IPS-20b (cell line): ENCODE measurements around the gene MRPS2.

Experiments
- H3K27ac ChIP-seq: one replicate; pipeline ENCODE4 v1.5.1; 2013; ENCODE audit warnings: low read length
- H3K27me3 ChIP-seq: 2 replicates; pipeline ENCODE4 v1.6.1; 2013; ENCODE audit warnings: mild to moderate bottlenecking, low read length, inconsistent platforms; ENCODE audit not compliant: insufficient read depth
- H3K36me3 ChIP-seq: 2 replicates; pipeline ENCODE4 v1.6.1; 2013; ENCODE audit warnings: low read depth, mild to moderate bottlenecking, inconsistent platforms, low read length, moderate library complexity; ENCODE audit not compliant: insufficient read depth
- H3K4me1 ChIP-seq: 2 replicates; pipeline ENCODE4 v1.6.1; 2013; ENCODE audit warnings: mild to moderate bottlenecking, control low read depth, inconsistent platforms, low read length, moderate library complexity; ENCODE audit not compliant: insufficient read depth
- H3K4me3 ChIP-seq: 2 replicates; pipeline ENCODE4 v1.5.1; 2013; ENCODE audit warnings: mild to moderate bottlenecking, low read length, inconsistent platforms
- H3K9ac ChIP-seq: 2 replicates; pipeline ENCODE4 v1.6.1; 2013; ENCODE audit warnings: low read depth, mild to moderate bottlenecking, inconsistent platforms, low read length, moderate library complexity
- H3K9me3 ChIP-seq: 2 replicates; pipeline ENCODE4 v1.6.1; 2013; ENCODE audit warnings: mild to moderate bottlenecking, low read depth, low read length, inconsistent platforms; ENCODE audit not compliant: insufficient read depth

The MRPS2 gene

GRCh38 chr9:135471791-135472640 lies 28.5 kb upstream of the MRPS2 start:
- Histone ChIP-seq H3K36me3 (no peaks in the 10 kb centered on the region), H3K27ac (no peak overlapping the region), H3K27me3 (no peaks in the 10 kb centered on the region), H3K9me3 (no peaks in the 10 kb centered on the region), H3K4me3 (no peak overlapping the region; the same call in 1 of the 2 replicates), H3K9ac (no peak overlapping the region), H3K4me1 (peaks cover 4% of the 10 kb centered on the region; the same call in 1 of the 2 replicates)

- Histone ChIP-seq H3K27ac (no peak overlapping the region), H3K4me3 (no peak overlapping the region), H3K9ac (no peak overlapping the region), H3K4me1 (peaks cover 4% of the 10 kb centered on the region; the same call in 1 of the 2 replicates), H3K36me3 (no peaks in the 10 kb centered on the region), H3K27me3 (no peaks in the 10 kb centered on the region), H3K9me3 (no peaks in the 10 kb centered on the region)
Measured at GRCh38 chr9:135473972-135474543, 26.4 kb upstream of the MRPS2 start.

- no peak overlapping the region for H3K9ac ChIP-seq
- peaks cover 4% of the 10 kb centered on the region; the same call in 1 of the 2 replicates for H3K4me1 ChIP-seq
- H3K9me3 ChIP-seq: no peaks in the 10 kb centered on the region
- no peaks in the 10 kb centered on the region for H3K36me3 ChIP-seq
- no peak overlapping the region for H3K27ac ChIP-seq
- H3K4me3 ChIP-seq: no peak overlapping the region
- no peaks in the 10 kb centered on the region for H3K27me3 ChIP-seq
Measured at GRCh38 chr9:135474915-135475314, 25.6 kb upstream of the MRPS2 start.

- H3K9ac ChIP-seq: no peak overlapping the region
- no peak overlapping the region for H3K4me3 ChIP-seq
- no peaks in the 10 kb centered on the region for H3K9me3 ChIP-seq
- no peak overlapping the region for H3K27ac ChIP-seq
- peaks cover 6% of the 10 kb centered on the region; the same call in 1 of the 2 replicates for H3K4me1 ChIP-seq
- H3K27me3 ChIP-seq: no peaks in the 10 kb centered on the region
- no peaks in the 10 kb centered on the region; the same call in 1 of the 2 replicates for H3K36me3 ChIP-seq
Measured at GRCh38 chr9:135476561-135477355, 23.7 kb upstream of the MRPS2 start.

- Histone ChIP-seq H3K27me3 (no peaks in the 10 kb centered on the region), H3K36me3 (peaks cover under 1% of the 10 kb centered on the region), H3K4me3 (peak overlapping the region; percentile 63; the same call in 1 of the 2 replicates), H3K9me3 (no peaks in the 10 kb centered on the region), H3K27ac (no peak overlapping the region), H3K9ac (no peak overlapping the region), H3K4me1 (peaks cover 4% of the 10 kb centered on the region; the same call in 1 of the 2 replicates)
Measured at GRCh38 chr9:135478191-135478590, 22.3 kb upstream of the MRPS2 start.

GRCh38 chr9:135478829-135479468 lies 21.5 kb upstream of the MRPS2 start:
- Histone ChIP-seq H3K27me3 (no peaks in the 10 kb centered on the region), H3K36me3 (peaks cover 8% of the 10 kb centered on the region), H3K4me1 (peaks cover 4% of the 10 kb centered on the region; the same call in 1 of the 2 replicates), H3K4me3 (peak overlapping the region; percentile 63; the same call in 1 of the 2 replicates), H3K27ac (no peak overlapping the region), H3K9ac (peak overlapping the region; percentile 32; the same call in 1 of the 2 replicates), H3K9me3 (no peaks in the 10 kb centered on the region)

- no peak within 1 kb of the TSS for H3K27ac ChIP-seq
- peak within 1 kb of the TSS; percentile 79; the same call in 1 of the 2 replicates for H3K9ac ChIP-seq
- no peaks in the 10 kb centered on the region for H3K9me3 ChIP-seq
- H3K36me3 ChIP-seq: peaks cover 14% of the 10 kb centered on the region
- H3K27me3 ChIP-seq: no peaks in the 10 kb centered on the region
- H3K4me3 ChIP-seq: peak within 1 kb of the TSS; percentile 81
- peaks cover 4% of the 10 kb centered on the region; the same call in 1 of the 2 replicates for H3K4me1 ChIP-seq
Measured at GRCh38 chr9:135479469-135480052, 20.9 kb upstream of the MRPS2 start, which contains the start of gene PPP1R26. TSS of gene PPP1R26 (plus strand) at chr9:135479782. CDS start at chr9:135484511, 4,729 bp downstream.

GRCh38 chr9:135480071-135480939 lies 20.2 kb upstream of the MRPS2 start:
- Histone ChIP-seq H3K9me3 (no peaks in the 10 kb centered on the region), H3K27ac (no peak overlapping the region), H3K36me3 (peaks cover 20% of the 10 kb centered on the region), H3K27me3 (no peaks in the 10 kb centered on the region), H3K9ac (peak overlapping the region; percentile 79; the same call in 1 of the 2 replicates), H3K4me3 (peak overlapping the region; percentile 81), H3K4me1 (peaks cover 4% of the 10 kb centered on the region; the same call in 1 of the 2 replicates)

- Histone ChIP-seq H3K36me3 (peaks cover 27% of the 10 kb centered on the region), H3K27me3 (no peaks in the 10 kb centered on the region), H3K27ac (no peak overlapping the region), H3K9ac (peak overlapping the region; percentile 79; the same call in 1 of the 2 replicates), H3K4me3 (peak overlapping the region; percentile 81), H3K4me1 (peaks cover 4% of the 10 kb centered on the region; the same call in 1 of the 2 replicates), H3K9me3 (no peaks in the 10 kb centered on the region)
Measured at GRCh38 chr9:135480940-135481310, 19.6 kb upstream of the MRPS2 start.
